Measurements from ENCODE around the gene RGS9.
"Not testable (repeated sequence)": the region's sequence is repeated elsewhere in the genome, so short reads cannot be mapped to it uniquely, and the experiment has no call there.

The RGS9 gene

GRCh38 chr17:65115839-65116238, 21.3 kb upstream of the RGS9 start:
- DNase-seq (ENCODE audit: low read depth), result no peak

GRCh38 chr17:65116515-65116914, 20.7 kb upstream of the RGS9 start:
- DNase-seq (ENCODE audit: low read depth), result not testable (repeated sequence)

GRCh38 chr17:65117384-65118035, 19.7 kb upstream of the RGS9 start:
- no peak for DNase-seq (ENCODE audit: low read depth)

GRCh38 chr17:65121368-65121767, 15.8 kb upstream of the RGS9 start:
- DNase-seq (ENCODE audit: low read depth), result no peak

- DNase-seq (ENCODE audit: low read depth), result no peak
Measured at GRCh38 chr17:65121916-65122806, 15.0 kb upstream of the RGS9 start.

- DNase-seq (ENCODE audit: low read depth), result peak; percentile 72
Measured at GRCh38 chr17:65122836-65123756, 14.1 kb upstream of the RGS9 start.

GRCh38 chr17:65123757-65124675, 13.2 kb upstream of the RGS9 start:
- no peak for DNase-seq (ENCODE audit: low read depth)

- no peak for DNase-seq (ENCODE audit: low read depth)
Measured at GRCh38 chr17:65130832-65131231, 6.3 kb upstream of the RGS9 start.

- no peak for DNase-seq (ENCODE audit: low read depth)
Measured at GRCh38 chr17:65131240-65131639, 5.9 kb upstream of the RGS9 start.

- no peak for DNase-seq (ENCODE audit: low read depth)
Measured at GRCh38 chr17:65131946-65132345, 5.2 kb upstream of the RGS9 start.

GRCh38 chr17:65134035-65134434, 3.1 kb upstream of the RGS9 start:
- DNase-seq (ENCODE audit: low read depth), result no peak

GRCh38 chr17:65139101-65139764, 2.1 kb downstream of the RGS9 start:
- DNase-seq (ENCODE audit: low read depth), result no peak

- no peak for DNase-seq (ENCODE audit: low read depth)
Measured at GRCh38 chr17:65142247-65142646, 5.1 kb downstream of the RGS9 start.

- DNase-seq (ENCODE audit: low read depth), result no peak
Measured at GRCh38 chr17:65143889-65144604, 6.9 kb downstream of the RGS9 start.

GRCh38 chr17:65145743-65146142, 8.6 kb downstream of the RGS9 start:
- DNase-seq (ENCODE audit: low read depth), result no peak

- no peak for DNase-seq (ENCODE audit: low read depth)
Measured at GRCh38 chr17:65147955-65148354, 10.8 kb downstream of the RGS9 start.

- DNase-seq (ENCODE audit: low read depth), result no peak
Measured at GRCh38 chr17:65154770-65155589, 17.8 kb downstream of the RGS9 start.

- DNase-seq (ENCODE audit: low read depth), result no peak
Measured at GRCh38 chr17:65155622-65156021, 18.5 kb downstream of the RGS9 start.

- no peak for DNase-seq (ENCODE audit: low read depth)
Measured at GRCh38 chr17:65156185-65156834, 19.1 kb downstream of the RGS9 start.

All from activated T-helper 1 cell treated with Interleukin-2 at 50 U/mL for 16 hours (primary cell).